ENCODE data around the gene UCK2.

Gene UCK2

GRCh38 chr1:165880993-165881392, 53.6 kb downstream of the UCK2 start:
- TF ChIP-seq ZFP3 (CRISPR knock-in tag; IDR thresholded peaks at IDR 0.05) (no peak), ZFP30 (CRISPR knock-in tag; IDR thresholded peaks at IDR 0.05) (no peak), PATZ1 (CRISPR knock-in tag; IDR thresholded peaks at IDR 0.05; ENCODE audit: borderline replicate concordance) (no peak), ARNTL (CRISPR knock-in tag; IDR thresholded peaks at IDR 0.05; ENCODE audit: borderline replicate concordance, low read depth) (no peak), TOX (CRISPR knock-in tag; IDR thresholded peaks at IDR 0.05; ENCODE audit: borderline replicate concordance) (no peak), ESRRG (CRISPR knock-in tag; IDR thresholded peaks at IDR 0.05) (no peak), CSRNP3 (CRISPR knock-in tag; IDR thresholded peaks at IDR 0.05) (no peak), CSDC2 (CRISPR knock-in tag; IDR thresholded peaks at IDR 0.05) (no peak), ZNF70 (CRISPR knock-in tag; IDR thresholded peaks at IDR 0.05) (no peak), CREB5 (CRISPR knock-in tag; IDR thresholded peaks at IDR 0.05; ENCODE audit: low read depth) (no peak), TCF4 (CRISPR knock-in tag; IDR thresholded peaks at IDR 0.05; ENCODE audit: borderline replicate concordance) (no peak), RARB (CRISPR knock-in tag; IDR thresholded peaks at IDR 0.05) (no peak), POU6F1 (CRISPR knock-in tag; IDR thresholded peaks at IDR 0.05; ENCODE audit: borderline replicate concordance, low read depth) (no peak), ZNF8 (CRISPR knock-in tag; IDR thresholded peaks at IDR 0.05) (no peak), SNAI2 (CRISPR knock-in tag; IDR thresholded peaks at IDR 0.05) (no peak), OSR1 (CRISPR knock-in tag; IDR thresholded peaks at IDR 0.05) (no peak)
- ATAC-seq, result no peak

- no peak for TF ChIP-seq TSHZ2 (CRISPR knock-in tag; IDR thresholded peaks at IDR 0.05)
- TF ChIP-seq BACH2 (CRISPR knock-in tag; IDR thresholded peaks at IDR 0.05; ENCODE audit: borderline replicate concordance), result no peak
- TF ChIP-seq ZNF8 (CRISPR knock-in tag; IDR thresholded peaks at IDR 0.05), result no peak
- peak; percentile 47; the same call in 2 of the 3 replicates for ATAC-seq
These were observed 54.9 kb downstream of the UCK2 start for GRCh38 chr1:165882168-165882837.

GRCh38 chr1:165883056-165883455, 55.6 kb downstream of the UCK2 start:
- TF ChIP-seq SNAI2 (CRISPR knock-in tag; IDR thresholded peaks at IDR 0.05) (no peak), BACH2 (CRISPR knock-in tag; IDR thresholded peaks at IDR 0.05; ENCODE audit: borderline replicate concordance) (no peak), ZFP30 (CRISPR knock-in tag; IDR thresholded peaks at IDR 0.05) (no peak), ZFP3 (CRISPR knock-in tag; IDR thresholded peaks at IDR 0.05) (no peak), CREB5 (CRISPR knock-in tag; IDR thresholded peaks at IDR 0.05; ENCODE audit: low read depth) (no peak)

More at GRCh38 chr1:165883056-165883455, 55.6 kb downstream of the UCK2 start:
- peak; percentile 64 for ATAC-seq
